Cortex of kidney (tissue), 1 donor: ENCODE data around the gene ME1.
A peak's percentile ranks its signal among the peaks of the same experiment; 100 is the strongest.
"Not testable (repeated sequence)": the region's sequence is repeated elsewhere in the genome, so short reads cannot be mapped to it uniquely, and the experiment has no call there.

Experiments used
- DNase-seq: peaks from one replicate; lab custom pipeline; 2025; lab: John Stamatoyannopoulos, UW

Gene ME1

GRCh38 chr6:83256719-83257118 lies 174.1 kb downstream of the ME1 start:
- not testable (repeated sequence) for DNase-seq

GRCh38 chr6:83252719-83253118 lies 178.1 kb downstream of the ME1 start:
- DNase-seq, result no peak

GRCh38 chr6:83250235-83250634 lies 180.6 kb downstream of the ME1 start:
- no peak for DNase-seq

- DNase-seq, result no peak
Observed at GRCh38 chr6:83247471-83247870, 183.4 kb downstream of the ME1 start.

- no peak for DNase-seq
Observed at GRCh38 chr6:83231146-83231545, 199.7 kb downstream of the ME1 start.

GRCh38 chr6:83226517-83226916 lies 204.3 kb downstream of the ME1 start:
- DNase-seq, result no peak

GRCh38 chr6:83221889-83222479 lies 208.9 kb downstream of the ME1 start:
- no peak for DNase-seq

GRCh38 chr6:83221276-83221675 lies 209.6 kb downstream of the ME1 start:
- no peak for DNase-seq

GRCh38 chr6:83220121-83220520 lies 210.7 kb downstream of the ME1 start:
- DNase-seq, result no peak

- no peak for DNase-seq
Observed at GRCh38 chr6:83218646-83219045, 212.2 kb downstream of the ME1 start.

GRCh38 chr6:83216806-83217205 lies 214.0 kb downstream of the ME1 start:
- DNase-seq, result no peak

- DNase-seq, result no peak
Observed at GRCh38 chr6:83215131-83216047, 215.5 kb downstream of the ME1 start.

GRCh38 chr6:83202031-83202430 lies 228.8 kb downstream of the ME1 start:
- DNase-seq, result no peak

- no peak for DNase-seq
Observed at GRCh38 chr6:83199863-83200225, 231.0 kb downstream of the ME1 start.

GRCh38 chr6:83199173-83199862 lies 231.5 kb downstream of the ME1 start:
- no peak for DNase-seq

GRCh38 chr6:83198486-83199172 lies 232.2 kb downstream of the ME1 start:
- no peak for DNase-seq

GRCh38 chr6:83193747-83194566 lies 236.9 kb downstream of the ME1 start:
- no peak for DNase-seq

GRCh38 chr6:83192871-83193746 lies 237.7 kb downstream of the ME1 start, which contains the start of the genes PGM3 and RWDD2A:
PGM3 (minus strand) TSS chr6:83193265; CDS start chr6:83191012, 2,253 bp downstream.
RWDD2A (plus strand) TSS chr6:83193357; CDS start chr6:83194452, 1,095 bp downstream.
- peak; percentile 32 for DNase-seq

- DNase-seq, result no peak
Observed at GRCh38 chr6:83192456-83192855, 238.4 kb downstream of the ME1 start.

- DNase-seq, result not testable (repeated sequence)
Observed at GRCh38 chr6:83191974-83192373, 238.9 kb downstream of the ME1 start.
